GM21786 (cell line): Measurements from ENCODE around the gene NLRP7.
"Not testable (repeated sequence)": the region's sequence is repeated elsewhere in the genome, so short reads cannot be mapped to it uniquely, and the experiment has no call there.

Experiments used
- ATAC-seq: cut with Tn5 transposase; IDR thresholded peaks from one replicate; pipeline ENCODE4 v1.9.1; 2021; ENCODE audit not compliant: unreplicated experiment

The NLRP7 gene

GRCh38 chr19:54919646-54920563 lies 27.4 kb downstream of the NLRP7 start:
- not testable (repeated sequence) for ATAC-seq

- ATAC-seq, result no peak
Measured at GRCh38 chr19:54918499-54918898, 28.8 kb downstream of the NLRP7 start.

- ATAC-seq, result no peak
Measured at GRCh38 chr19:54916822-54917221, 30.5 kb downstream of the NLRP7 start.

- ATAC-seq, result not testable (repeated sequence)
Measured at GRCh38 chr19:54907899-54908298, 39.4 kb downstream of the NLRP7 start.

- ATAC-seq, result no peak
Measured at GRCh38 chr19:54906819-54907218, 40.5 kb downstream of the NLRP7 start.

- ATAC-seq, result no peak
Measured at GRCh38 chr19:54905803-54906511, 41.4 kb downstream of the NLRP7 start, which contains the start of gene NCR1. Gene NCR1, plus strand, starts transcription at chr19:54906148. Its CDS starts 40 bp downstream, at chr19:54906188.

- no peak for ATAC-seq
Measured at GRCh38 chr19:54905421-54905802, 41.9 kb downstream of the NLRP7 start.

GRCh38 chr19:54904261-54904660 lies 43.1 kb downstream of the NLRP7 start:
- not testable (repeated sequence) for ATAC-seq

GRCh38 chr19:54903303-54903702 lies 44.0 kb downstream of the NLRP7 start:
- no peak for ATAC-seq

GRCh38 chr19:54902061-54902460 lies 45.3 kb downstream of the NLRP7 start:
- no peak for ATAC-seq

- ATAC-seq, result not testable (repeated sequence)
Measured at GRCh38 chr19:54901153-54901552, 46.2 kb downstream of the NLRP7 start.

GRCh38 chr19:54899646-54900045 lies 47.7 kb downstream of the NLRP7 start:
- not testable (repeated sequence) for ATAC-seq

- ATAC-seq, result not testable (repeated sequence)
Measured at GRCh38 chr19:54898685-54899084, 48.6 kb downstream of the NLRP7 start.

- ATAC-seq, result no peak
Measured at GRCh38 chr19:54896036-54896435, 51.3 kb downstream of the NLRP7 start.

GRCh38 chr19:54894106-54894505 lies 53.2 kb downstream of the NLRP7 start:
- not testable (repeated sequence) for ATAC-seq

- ATAC-seq, result no peak
Measured at GRCh38 chr19:54893406-54893805, 53.9 kb downstream of the NLRP7 start.

GRCh38 chr19:54889566-54889965 lies 57.8 kb downstream of the NLRP7 start:
- ATAC-seq, result no peak

GRCh38 chr19:54888239-54888638 lies 59.1 kb downstream of the NLRP7 start:
- no peak for ATAC-seq

GRCh38 chr19:54883228-54883627 lies 64.1 kb downstream of the NLRP7 start:
- no peak for ATAC-seq

GRCh38 chr19:54882758-54883157 lies 64.6 kb downstream of the NLRP7 start:
- no peak for ATAC-seq

GRCh38 chr19:54881884-54882283 lies 65.4 kb downstream of the NLRP7 start:
- no peak for ATAC-seq

- no peak for ATAC-seq
Measured at GRCh38 chr19:54877471-54877870, 69.9 kb downstream of the NLRP7 start.
